Neural crest cell (in vitro differentiated cells): ENCODE measurements around the gene TNS3. TPM values are rescaled to one million over a fixed set of nuclear protein-coding genes. Genes with fewer than 3 reads are reported as not detected.

Source experiments
- DNase-seq: peaks from one replicate; pipeline ENCODE4 v3.0.0; 2021; ENCODE audit warnings: low read depth, mixed read lengths, low spot score
- H3K27ac Mint-ChIP-seq: one replicate; pipeline ENCODE4 v1.8.0; 2021; ENCODE audit warnings: mild to moderate bottlenecking, mixed read lengths; ENCODE audit not compliant: unreplicated experiment
- H3K27me3 Mint-ChIP-seq: 2 replicates; pipeline ENCODE4 v1.8.0; 2021; ENCODE audit warnings: low read depth, mild to moderate bottlenecking, mixed read lengths
- H3K36me3 Mint-ChIP-seq: 2 replicates; pipeline ENCODE4 v1.8.0; 2021; ENCODE audit warnings: low read depth, mild to moderate bottlenecking, mixed read lengths
- H3K4me1 Mint-ChIP-seq: 2 replicates; pipeline ENCODE4 v1.8.0; 2021; ENCODE audit warnings: mixed read lengths
- H3K4me3 Mint-ChIP-seq: one replicate; pipeline ENCODE4 v1.8.0; 2021; ENCODE audit warnings: mild to moderate bottlenecking, mixed read lengths
- H3K9me3 Mint-ChIP-seq: 2 replicates; pipeline ENCODE4 v1.8.0; 2021; ENCODE audit warnings: mixed read lengths
- total RNA-seq: library from RNA; stranded (reverse); gene quantifications from 2 replicates; pipeline ENCODE4 v1.2.1, GENCODE V29; 2021
- TF ChIP-seq, protein P1 (sequence below): fragments of 200-600 bp; sonication (generic); conservative IDR thresholded peaks from 2 replicates; pipeline ENCODE4 v1.5.0; 2021; ENCODE audit warnings: antibody characterized with exemption, mild to moderate bottlenecking

The TNS3 gene
- total RNA-seq, 1 donor from 2014 or later, result 26.4 TPM

DNA sequence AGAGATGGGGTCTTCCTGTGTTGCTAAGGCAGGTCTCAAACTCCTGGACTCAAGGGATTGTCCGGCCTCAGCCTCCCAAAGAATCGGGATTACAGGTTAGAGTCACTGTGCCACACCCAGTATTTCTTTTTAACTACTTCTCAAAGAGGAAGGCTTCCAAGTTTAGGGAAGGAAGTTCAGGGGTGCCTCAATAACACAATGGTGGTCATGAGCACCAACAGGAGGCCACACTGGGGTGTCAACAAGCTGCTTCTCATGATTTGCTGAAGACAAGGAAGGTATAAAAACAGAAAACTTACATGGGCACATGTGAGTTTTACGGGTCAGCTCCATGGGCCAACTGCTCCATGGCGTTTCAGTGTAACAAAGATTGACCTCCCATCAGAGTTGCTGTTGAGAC is 160.5 kb downstream of the TNS3 start:
- Mint-ChIP-seq H3K36me3 (peaks cover 28% of the 10 kb centered on the region), H3K9me3 (peaks cover 2% of the 10 kb centered on the region)
- DNase-seq, result no peak

DNA sequence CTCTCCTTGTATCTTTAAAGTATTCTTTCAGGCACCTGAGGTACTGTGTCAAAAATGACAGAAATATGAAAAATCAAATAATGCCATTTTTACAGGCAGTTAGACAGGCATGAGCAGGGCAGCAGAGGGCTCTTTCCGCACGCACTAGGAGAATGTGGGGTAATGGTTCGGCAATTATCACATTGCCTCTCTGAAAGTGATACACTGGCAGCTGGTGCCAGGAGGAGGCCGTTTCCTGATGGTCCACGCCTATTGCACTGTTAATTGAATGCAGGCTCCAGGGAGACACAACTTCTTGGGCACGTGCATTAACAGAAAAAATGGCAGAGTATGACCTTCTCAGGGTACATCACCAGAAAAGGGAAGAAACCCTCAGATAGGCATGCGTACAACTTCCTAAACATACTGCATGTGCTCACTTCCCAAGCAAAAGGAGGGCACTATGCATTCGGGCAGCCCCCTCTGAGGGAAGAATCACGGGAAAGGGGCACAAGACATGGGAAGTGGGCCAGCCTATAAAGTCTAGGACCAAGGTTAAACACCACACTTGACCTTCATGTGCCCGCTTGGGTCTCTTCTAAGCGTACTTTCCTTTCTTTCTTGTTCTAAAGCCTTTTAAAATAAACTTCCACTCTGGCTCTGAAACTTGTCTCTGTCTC is 161.7 kb downstream of the TNS3 start:
- H3K27ac Mint-ChIP-seq, result no peak overlapping the region

More for the DNA sequence above, 160.5 kb downstream of the TNS3 start:
- no peak overlapping the region for H3K27ac Mint-ChIP-seq
- TF ChIP-seq, protein P1, sequence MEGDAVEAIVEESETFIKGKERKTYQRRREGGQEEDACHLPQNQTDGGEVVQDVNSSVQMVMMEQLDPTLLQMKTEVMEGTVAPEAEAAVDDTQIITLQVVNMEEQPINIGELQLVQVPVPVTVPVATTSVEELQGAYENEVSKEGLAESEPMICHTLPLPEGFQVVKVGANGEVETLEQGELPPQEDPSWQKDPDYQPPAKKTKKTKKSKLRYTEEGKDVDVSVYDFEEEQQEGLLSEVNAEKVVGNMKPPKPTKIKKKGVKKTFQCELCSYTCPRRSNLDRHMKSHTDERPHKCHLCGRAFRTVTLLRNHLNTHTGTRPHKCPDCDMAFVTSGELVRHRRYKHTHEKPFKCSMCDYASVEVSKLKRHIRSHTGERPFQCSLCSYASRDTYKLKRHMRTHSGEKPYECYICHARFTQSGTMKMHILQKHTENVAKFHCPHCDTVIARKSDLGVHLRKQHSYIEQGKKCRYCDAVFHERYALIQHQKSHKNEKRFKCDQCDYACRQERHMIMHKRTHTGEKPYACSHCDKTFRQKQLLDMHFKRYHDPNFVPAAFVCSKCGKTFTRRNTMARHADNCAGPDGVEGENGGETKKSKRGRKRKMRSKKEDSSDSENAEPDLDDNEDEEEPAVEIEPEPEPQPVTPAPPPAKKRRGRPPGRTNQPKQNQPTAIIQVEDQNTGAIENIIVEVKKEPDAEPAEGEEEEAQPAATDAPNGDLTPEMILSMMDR, result no peak
- H3K4me1 Mint-ChIP-seq, result peaks cover 3% of the 10 kb centered on the region
- H3K27me3 Mint-ChIP-seq, result no peaks in the 10 kb centered on the region
- H3K4me3 Mint-ChIP-seq, result no peak overlapping the region

DNA sequence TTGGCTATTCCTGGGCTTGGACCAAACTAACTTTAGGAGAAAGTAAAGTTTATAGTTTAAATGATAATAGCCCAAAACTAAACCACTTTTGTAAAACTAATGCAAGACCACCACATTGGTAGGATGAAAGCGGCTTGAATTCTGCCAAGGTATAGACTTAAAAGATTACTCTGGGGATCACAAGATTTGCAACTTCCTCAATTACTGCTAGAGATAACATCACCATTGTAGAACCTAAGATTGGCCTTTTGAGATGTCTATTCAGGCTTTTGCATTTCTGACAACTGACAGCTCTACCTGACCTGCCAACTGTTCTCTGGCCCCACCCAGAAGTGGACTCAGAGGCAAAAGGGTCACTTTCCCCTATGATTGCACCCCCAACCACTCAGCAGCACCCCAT is 162.4 kb downstream of the TNS3 start:
- TF ChIP-seq, protein P1, result no peak
- no peak overlapping the region for H3K27ac Mint-ChIP-seq
- H3K4me1 Mint-ChIP-seq, result no peaks in the 10 kb centered on the region
- peaks cover 25% of the 10 kb centered on the region for H3K36me3 Mint-ChIP-seq
- no peak for DNase-seq
- no peak overlapping the region for H3K4me3 Mint-ChIP-seq
- H3K9me3 Mint-ChIP-seq, result peaks cover 2% of the 10 kb centered on the region
- no peaks in the 10 kb centered on the region for H3K27me3 Mint-ChIP-seq

More for the DNA sequence above, 161.7 kb downstream of the TNS3 start:
- Mint-ChIP-seq H3K27me3 (no peaks in the 10 kb centered on the region), H3K4me1 (no peaks in the 10 kb centered on the region), H3K9me3 (peaks cover 2% of the 10 kb centered on the region), H3K36me3 (peaks cover 27% of the 10 kb centered on the region), H3K4me3 (no peak overlapping the region)
- TF ChIP-seq, protein P1, result no peak
- no peak for DNase-seq

DNA sequence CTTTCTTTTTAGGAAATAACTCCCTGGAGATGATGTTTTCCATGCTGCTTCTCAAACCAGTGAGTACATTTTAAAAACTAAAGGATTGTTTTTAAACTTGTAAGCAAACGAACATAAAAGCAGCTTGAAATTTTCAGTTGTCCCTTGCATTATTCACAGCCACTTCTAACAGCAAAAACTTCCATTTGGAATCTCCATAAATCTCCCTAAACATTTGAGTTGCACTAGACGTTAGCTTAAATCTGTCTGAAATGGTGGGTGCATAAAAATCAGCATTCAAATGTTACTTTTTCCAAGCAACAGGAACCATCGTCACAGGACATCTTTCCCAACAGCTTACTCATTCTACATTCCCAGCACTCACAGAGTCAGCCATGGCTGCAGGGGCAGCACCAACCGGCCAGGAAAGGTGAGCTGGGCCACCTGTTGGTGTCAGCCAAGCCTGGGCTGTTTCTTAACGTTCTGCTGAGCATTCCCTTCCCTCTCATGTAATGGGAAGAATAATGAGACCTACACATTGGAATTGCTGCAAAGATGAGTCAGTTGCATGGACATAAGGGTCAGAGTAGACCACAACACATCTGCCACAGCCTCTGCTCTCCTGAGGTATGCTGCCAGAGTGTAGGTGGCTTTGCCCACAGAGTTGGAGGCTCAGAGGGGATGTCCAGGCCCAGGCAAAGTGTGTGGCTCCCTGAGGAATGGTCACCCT is 163.2 kb downstream of the TNS3 start:
- peak overlapping the region; percentile 86 for H3K27ac Mint-ChIP-seq
- H3K4me1 Mint-ChIP-seq, result no peaks in the 10 kb centered on the region
- peaks cover 2% of the 10 kb centered on the region for H3K9me3 Mint-ChIP-seq
- no peak overlapping the region for H3K4me3 Mint-ChIP-seq
- H3K36me3 Mint-ChIP-seq, result peaks cover 25% of the 10 kb centered on the region
- no peak for DNase-seq
- H3K27me3 Mint-ChIP-seq, result no peaks in the 10 kb centered on the region
- TF ChIP-seq, protein P1, result no peak

DNA sequence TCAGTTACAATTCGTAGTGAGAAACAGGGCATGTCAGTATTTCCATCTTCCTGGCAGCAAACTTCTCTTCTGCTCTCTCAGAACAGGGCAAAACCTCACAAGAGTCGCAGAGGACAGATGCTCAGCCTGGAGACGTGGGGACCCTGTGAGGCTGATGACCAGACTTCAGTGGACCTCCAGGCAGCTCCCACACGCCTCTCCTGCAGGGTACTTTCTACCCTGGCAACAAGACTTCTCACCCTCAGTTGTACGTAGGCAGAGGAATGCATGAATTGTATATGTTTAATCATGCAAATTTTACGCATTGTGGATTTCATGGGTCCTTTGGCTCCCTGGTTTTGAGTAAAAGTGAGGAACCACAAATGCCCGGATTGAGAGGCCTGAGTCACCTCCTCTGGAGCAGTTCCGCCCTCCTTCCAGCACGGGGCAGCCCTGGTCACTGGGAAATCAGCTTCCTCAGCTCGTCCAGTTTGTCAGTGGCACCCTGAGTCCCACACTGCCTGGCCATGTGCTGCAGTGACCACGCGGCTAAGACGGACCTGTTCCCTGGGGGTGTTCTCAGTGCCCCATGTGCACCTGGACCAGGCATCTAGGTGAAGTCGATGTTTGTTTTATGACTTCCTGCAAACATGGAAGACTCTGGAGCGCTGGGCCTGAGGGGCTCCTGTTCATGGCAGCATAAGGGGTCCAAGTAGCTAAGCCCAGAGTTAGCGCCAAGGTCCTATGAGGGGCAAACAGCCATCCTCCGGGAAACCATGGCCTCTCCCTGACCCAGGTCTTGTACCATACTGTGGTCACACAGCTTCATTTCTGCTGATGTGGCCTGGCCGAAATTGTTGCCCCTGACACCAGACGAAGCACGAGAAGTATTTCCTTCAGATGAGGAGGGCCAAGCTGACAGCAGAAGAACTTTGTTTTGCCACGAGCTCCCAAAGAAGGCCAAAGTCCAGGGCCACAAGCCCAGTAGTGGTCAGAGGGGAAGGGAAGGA is 165.1 kb downstream of the TNS3 start:
- peaks cover 2% of the 10 kb centered on the region for H3K9me3 Mint-ChIP-seq
- no peak overlapping the region for H3K27ac Mint-ChIP-seq
- H3K4me1 Mint-ChIP-seq, result no peaks in the 10 kb centered on the region
- no peak overlapping the region for H3K4me3 Mint-ChIP-seq
- peaks cover 21% of the 10 kb centered on the region for H3K36me3 Mint-ChIP-seq
- H3K27me3 Mint-ChIP-seq, result no peaks in the 10 kb centered on the region
- DNase-seq, result no peak
- TF ChIP-seq, protein P1, result no peak
